ENCODE measurements around the gene FLT3. TPM values are rescaled to one million over a fixed set of nuclear protein-coding genes. Genes with fewer than 3 reads are reported as not detected.

The FLT3 gene
- total RNA-seq, 1 donor from 2014 or later: not detected

GRCh38 chr13:28056970-28057712 lies 43.2 kb downstream of the FLT3 start:
- intact Hi-C loops (cut with DNase I): no loop called here
- no peak for TF ChIP-seq POLR2AphosphoS5 (IDR thresholded peaks at IDR 0.05; ENCODE audit: insufficient read depth in 1 of 2, low read depth in 1 of 2)
- no peak for TF ChIP-seq CTCF (IDR thresholded peaks at IDR 0.05)
- no peak for TF ChIP-seq POLR2A (IDR thresholded peaks at IDR 0.05)
- Histone ChIP-seq H3K9me3 (no peaks in the 10 kb centered on the region), H3K27ac (no peak overlapping the region), H3K4me1 (no peaks in the 10 kb centered on the region), H3K4me3 (no peak overlapping the region), H3K36me3 (no peaks in the 10 kb centered on the region), H3K27me3 (no peaks in the 10 kb centered on the region)
- no peak for DNase-seq (ENCODE audit: extremely low spot score in 2 of 2)

GRCh38 chr13:28056426-28056825 lies 44.0 kb downstream of the FLT3 start:
- TF ChIP-seq POLR2AphosphoS5 (IDR thresholded peaks at IDR 0.05; ENCODE audit: insufficient read depth in 1 of 2, low read depth in 1 of 2) (no peak), POLR2A (IDR thresholded peaks at IDR 0.05) (no peak), CTCF (IDR thresholded peaks at IDR 0.05) (no peak)
- intact Hi-C loops (cut with DNase I): no loop called here
- Histone ChIP-seq H3K27me3 (no peaks in the 10 kb centered on the region), H3K36me3 (no peaks in the 10 kb centered on the region), H3K27ac (no peak overlapping the region), H3K9me3 (no peaks in the 10 kb centered on the region), H3K4me1 (no peaks in the 10 kb centered on the region), H3K4me3 (no peak overlapping the region)
- no peak for DNase-seq (ENCODE audit: extremely low spot score in 2 of 2)

DNA sequence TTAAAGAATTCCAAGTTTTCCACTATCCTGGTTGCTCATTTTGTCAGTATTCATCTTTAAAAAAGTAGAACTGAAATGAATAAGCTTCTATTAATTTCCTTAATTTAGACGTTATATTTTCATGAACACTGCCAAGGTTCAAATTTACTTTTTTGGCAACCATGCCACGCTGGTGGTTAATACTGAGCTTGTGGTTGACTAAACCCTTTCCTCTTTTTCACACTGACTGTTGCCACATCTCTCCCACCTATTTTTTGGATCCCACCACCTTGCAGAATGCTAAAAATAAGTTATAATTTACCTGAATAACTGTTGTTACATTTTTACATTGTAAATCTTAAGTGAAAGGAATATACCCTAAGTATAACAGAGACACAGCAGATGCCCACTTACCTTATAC lies 45.0 kb downstream of the FLT3 start:
- H3K9me3 ChIP-seq: no peaks in the 10 kb centered on the region
- no peaks in the 10 kb centered on the region for H3K4me1 ChIP-seq
- TF ChIP-seq POLR2A (IDR thresholded peaks at IDR 0.05) (no peak), POLR2AphosphoS5 (IDR thresholded peaks at IDR 0.05; ENCODE audit: insufficient read depth in 1 of 2, low read depth in 1 of 2) (no peak), CTCF (IDR thresholded peaks at IDR 0.05) (no peak)
- H3K27ac ChIP-seq: no peak overlapping the region
- no peaks in the 10 kb centered on the region for H3K27me3 ChIP-seq
- intact Hi-C loops (cut with DNase I): no loop called here
- H3K4me3 ChIP-seq: no peak overlapping the region
- DNase-seq (ENCODE audit: extremely low spot score in 2 of 2): no peak
- no peaks in the 10 kb centered on the region for H3K36me3 ChIP-seq

GRCh38 chr13:28052945-28053344 lies 47.4 kb downstream of the FLT3 start:
- no peaks in the 10 kb centered on the region for H3K27me3 ChIP-seq
- no peak for TF ChIP-seq POLR2AphosphoS5 (IDR thresholded peaks at IDR 0.05; ENCODE audit: insufficient read depth in 1 of 2, low read depth in 1 of 2)
- TF ChIP-seq CTCF (IDR thresholded peaks at IDR 0.05): no peak
- no peak for TF ChIP-seq POLR2A (IDR thresholded peaks at IDR 0.05)
- DNase-seq (ENCODE audit: extremely low spot score in 2 of 2): no peak
- H3K9me3 ChIP-seq: no peaks in the 10 kb centered on the region
- no peaks in the 10 kb centered on the region for H3K4me1 ChIP-seq
- no peak overlapping the region for H3K27ac ChIP-seq
- intact Hi-C loops (cut with DNase I): no loop called here
- no peak overlapping the region for H3K4me3 ChIP-seq
- no peaks in the 10 kb centered on the region for H3K36me3 ChIP-seq
